Stimulated activated CD8-positive, alpha-beta memory T cell treated with anti-CD3 and anti-CD28 coated beads, Interleukin-12 subunit alpha, Interleukin-12 subunit beta, amount 100 ng/mL, for 24 hours (primary cell): ENCODE data around the gene PAXX.
"Not testable (repeated sequence)": the region's sequence is repeated elsewhere in the genome, so short reads cannot be mapped to it uniquely, and the experiment has no call there.

Source experiments
- DNase-seq: peaks from one replicate; pipeline ENCODE4 v3.0.0-alpha.2; 2020; ENCODE audit errors: extremely low read depth

The PAXX gene

DNA sequence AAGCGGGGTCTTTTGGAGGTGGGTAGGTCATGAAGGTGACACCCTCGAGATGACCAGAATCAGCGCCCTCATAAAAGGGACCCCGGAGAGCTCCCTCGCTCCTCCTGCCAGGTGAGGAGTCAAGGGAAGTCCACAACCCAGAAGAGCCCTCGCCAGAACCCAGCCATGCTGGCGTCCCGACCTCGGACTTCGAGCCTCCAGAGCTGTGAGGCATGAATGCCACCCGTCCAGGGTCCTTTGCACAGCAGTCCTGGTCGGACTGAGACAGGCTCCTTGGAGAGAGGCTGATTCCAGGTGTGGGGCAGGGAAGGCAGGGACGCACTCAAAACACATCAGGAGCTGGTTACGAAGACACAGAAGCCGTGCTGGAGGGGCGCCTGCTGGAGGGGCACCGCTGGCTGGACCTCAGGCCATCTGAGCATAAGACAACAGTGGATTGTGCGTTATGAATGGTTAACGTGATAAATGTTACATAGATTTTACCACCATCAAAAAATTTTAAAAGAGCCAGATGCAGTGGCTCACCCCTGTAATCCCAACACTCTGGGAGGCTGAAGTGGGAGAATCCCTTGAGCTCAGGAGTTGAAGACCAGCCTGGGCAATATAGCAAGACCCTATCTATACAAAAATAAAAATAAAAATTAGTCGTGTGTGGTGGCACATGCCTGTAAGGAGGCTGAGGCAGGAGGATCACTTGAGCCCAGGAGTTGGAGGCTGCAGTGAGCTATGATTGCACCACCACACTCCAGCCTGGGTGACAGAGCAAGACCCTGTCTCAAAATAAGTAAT is 9.8 kb downstream of the PAXX start:
- no peak for DNase-seq

- no peak for DNase-seq
Measured at GRCh38 chr9:137002646-137003041, 10.4 kb downstream of the PAXX start.

- not testable (repeated sequence) for DNase-seq
Measured at GRCh38 chr9:137004285-137004684, 12.1 kb downstream of the PAXX start.

DNA sequence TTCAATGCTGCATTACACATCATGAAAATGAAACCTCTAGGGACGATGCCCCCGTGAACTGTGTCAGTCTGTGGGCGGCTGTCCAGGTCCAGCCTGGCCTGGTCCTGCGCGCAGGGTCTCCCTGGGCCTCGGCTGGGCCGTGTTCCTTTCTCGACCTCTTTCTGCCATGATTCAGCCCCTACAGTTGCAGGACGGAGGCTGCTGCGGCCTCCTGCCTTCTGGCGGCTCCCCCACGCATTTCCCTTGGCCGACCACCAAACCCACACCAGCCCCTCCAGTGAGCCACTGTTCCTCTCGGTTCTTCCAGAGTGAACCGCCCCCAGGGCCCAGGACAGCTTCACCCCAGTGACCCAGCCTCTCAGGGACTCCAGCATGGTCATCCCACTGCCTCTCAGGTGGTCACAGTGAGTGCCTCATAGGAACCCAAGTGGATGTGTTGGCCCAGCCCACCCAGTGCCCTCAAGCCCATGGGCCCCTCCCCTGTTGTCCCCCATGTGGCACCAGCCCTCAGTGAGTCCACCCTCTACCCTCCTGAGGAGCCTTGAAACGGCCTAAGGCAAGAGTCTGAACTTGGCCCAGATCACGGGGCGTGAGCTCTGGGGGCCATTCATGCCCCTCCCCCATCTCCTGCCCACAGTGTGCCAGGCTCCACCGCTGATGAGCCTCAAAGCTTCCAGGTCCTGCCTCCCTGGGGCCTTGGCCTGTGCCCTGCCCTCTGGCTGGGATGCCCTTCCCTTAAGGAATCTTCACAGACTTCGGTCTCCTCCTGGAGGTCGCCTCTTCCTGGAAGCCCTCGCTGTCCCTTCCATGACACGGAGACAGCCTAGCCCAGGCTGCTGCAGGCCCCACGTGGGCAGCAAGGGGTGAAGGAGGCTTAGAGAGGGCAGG is 14.1 kb downstream of the PAXX start:
- no peak for DNase-seq

- no peak for DNase-seq
Measured at GRCh38 chr9:137007108-137007815, 15.0 kb downstream of the PAXX start.

DNA sequence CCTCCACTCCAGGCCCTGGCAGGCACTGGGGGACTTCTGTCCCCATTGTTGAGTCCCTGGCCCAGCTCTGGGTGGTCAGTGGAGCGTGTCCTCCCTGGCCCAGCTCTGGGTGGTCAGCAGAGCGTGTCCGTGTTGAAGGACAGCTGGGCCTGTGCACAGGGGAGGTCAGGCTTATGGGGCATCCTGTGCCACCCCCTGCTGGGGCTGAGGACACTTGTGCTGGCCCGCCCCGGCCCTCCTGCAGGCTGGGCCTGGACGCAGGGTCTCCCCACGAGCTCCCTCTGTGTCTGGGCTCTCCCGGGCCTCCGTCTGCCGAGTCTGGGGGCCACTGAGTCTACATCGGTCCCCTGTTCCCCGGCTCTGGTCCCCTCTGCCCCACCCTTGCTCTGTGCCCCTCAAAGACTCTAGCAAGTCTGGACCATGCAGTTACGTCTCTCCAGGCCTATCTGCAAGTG is 15.6 kb downstream of the PAXX start:
- DNase-seq, result no peak

DNA sequence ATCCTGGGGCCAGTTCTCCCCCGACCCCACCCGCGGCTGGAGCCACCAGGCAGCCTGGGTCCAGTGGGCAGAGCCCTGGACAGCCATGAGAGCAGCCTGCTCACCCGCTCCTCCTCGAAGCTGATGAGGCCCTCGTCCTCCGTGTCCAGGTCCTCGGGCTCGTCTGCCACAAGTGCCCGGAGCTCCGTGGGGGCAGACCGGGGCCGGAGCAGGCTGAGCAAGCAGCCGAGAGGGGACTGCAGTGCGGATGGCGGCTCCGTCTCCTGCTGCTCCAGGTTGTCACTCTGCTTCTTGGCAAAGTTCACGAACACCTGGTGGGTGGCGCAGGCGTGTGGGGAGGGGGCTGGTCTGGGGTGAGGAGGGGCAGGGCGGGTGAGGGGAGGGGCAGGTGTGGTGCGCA is 16.1 kb downstream of the PAXX start:
- DNase-seq, result no peak

- DNase-seq, result no peak
Measured at GRCh38 chr9:137009217-137009616, 17.0 kb downstream of the PAXX start.

- DNase-seq, result no peak
Measured at GRCh38 chr9:137009938-137010732, 17.9 kb downstream of the PAXX start.

- no peak for DNase-seq
Measured at GRCh38 chr9:137011156-137011555, 18.9 kb downstream of the PAXX start.

- DNase-seq, result no peak
Measured at GRCh38 chr9:137011907-137012675, 19.9 kb downstream of the PAXX start.

DNA sequence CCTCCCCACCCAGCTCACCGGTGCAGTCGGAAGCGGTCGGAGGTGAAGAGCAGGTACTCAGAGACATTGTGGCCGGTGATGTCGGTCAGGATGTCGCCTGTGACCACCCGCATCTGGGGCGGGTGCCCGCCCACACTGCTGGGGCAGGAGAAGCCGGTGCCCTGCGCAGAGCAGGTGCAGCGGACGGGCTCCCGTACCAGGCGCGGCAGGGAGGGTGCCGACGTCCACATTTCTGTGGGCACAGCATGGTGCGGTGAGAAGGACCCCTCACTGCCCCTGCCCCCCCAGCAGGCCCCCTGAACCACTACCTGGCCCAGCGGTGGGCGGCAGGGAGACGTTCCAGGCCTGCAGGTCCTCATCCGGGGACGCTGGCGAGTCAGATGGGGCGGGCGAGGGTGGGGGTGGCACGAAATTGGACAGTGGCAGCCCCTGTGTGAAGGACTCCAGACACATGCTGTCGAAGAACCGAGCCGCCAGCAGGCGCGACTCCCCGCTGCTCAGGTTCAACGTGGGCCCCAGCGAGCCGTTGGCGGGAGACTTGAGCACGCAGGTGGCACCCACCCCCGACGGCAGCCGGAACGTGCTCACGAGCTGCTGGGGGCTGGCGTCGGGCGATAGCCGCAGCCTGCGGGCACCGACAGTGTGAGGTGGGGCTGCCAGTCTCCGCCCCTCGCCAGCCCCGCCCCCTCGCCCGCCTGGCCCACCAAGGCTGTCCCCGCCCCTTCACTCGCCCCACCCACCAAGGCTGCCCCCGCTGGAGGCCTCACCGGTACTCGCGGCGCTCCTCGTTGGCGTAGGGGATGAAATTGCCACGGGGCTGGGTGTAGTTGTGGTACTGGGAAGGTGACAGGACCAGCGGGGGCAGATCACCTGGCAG is 20.7 kb downstream of the PAXX start:
- no peak for DNase-seq

GRCh38 chr9:137013571-137013940 is 21.3 kb downstream of the PAXX start:
- no peak for DNase-seq

- DNase-seq, result no peak
Measured at GRCh38 chr9:137014166-137014565, 21.9 kb downstream of the PAXX start.

DNA sequence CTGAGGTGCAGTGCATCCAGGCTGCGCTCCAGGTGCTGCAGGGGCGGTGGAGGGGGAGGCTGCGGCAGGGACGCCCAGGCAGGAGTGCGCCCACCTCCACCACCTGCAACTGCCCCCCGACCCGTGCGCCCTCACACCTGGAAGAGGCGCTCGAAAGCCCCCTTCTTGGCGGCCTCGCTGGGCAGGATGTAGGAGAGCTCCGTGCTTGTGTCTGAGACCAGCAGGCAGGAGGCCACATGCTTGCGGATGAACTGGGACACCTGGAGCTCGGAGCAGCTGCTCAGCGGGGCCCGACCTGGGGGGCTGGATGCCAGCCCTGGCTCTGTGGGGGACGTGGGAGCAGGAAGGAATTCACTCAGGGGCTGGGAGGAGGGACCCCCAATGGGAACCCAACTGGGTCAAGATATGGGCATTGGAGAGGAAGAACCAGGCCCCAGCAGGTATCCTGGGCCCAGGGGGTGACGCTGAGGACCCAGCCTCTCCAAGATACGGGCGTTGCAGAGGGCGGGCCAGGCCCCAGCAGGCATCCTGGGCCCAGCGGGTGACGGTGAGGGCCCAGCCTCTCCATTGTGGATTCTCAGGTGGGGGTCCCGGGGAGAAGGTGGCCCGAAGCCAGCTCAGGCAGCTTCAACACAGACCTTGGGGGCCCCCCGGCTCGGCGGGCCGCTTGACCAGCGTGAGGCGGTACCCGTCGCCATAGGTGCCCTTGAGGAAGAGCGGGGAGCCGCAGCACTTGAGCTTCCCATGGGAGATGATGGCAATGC is 22.7 kb downstream of the PAXX start:
- DNase-seq, result no peak

- DNase-seq, result no peak
Measured at GRCh38 chr9:137015540-137015930, 23.3 kb downstream of the PAXX start.

- DNase-seq, result no peak
Measured at GRCh38 chr9:137015976-137016375, 23.8 kb downstream of the PAXX start.

DNA sequence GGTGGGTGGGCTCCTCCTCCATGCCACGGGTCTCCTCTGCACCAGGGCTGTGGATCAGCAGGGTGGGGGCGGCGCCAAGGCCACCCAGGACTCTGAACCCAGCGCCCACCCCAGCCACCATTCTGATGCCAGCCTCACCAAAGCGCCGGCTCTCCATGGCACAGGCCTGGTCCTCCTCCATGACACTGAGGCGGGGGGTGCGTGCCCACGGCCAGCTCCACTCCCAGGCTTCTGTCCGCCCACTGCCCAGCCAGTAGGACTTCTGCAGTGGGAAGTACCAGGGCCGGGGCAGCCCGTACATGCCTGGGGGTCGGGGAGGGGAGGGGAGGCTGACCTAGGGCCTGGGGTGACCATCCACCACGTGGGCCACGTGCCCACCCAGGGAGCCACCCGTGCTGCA is 24.2 kb downstream of the PAXX start:
- DNase-seq, result no peak

- DNase-seq, result no peak
Measured at GRCh38 chr9:137017071-137017470, 24.8 kb downstream of the PAXX start.
